ENCODE results near the gene GORASP1. TPM values are rescaled to one million over a fixed set of nuclear protein-coding genes. Genes with fewer than 3 reads are reported as not detected.
A peak's percentile ranks its signal among the peaks of the same experiment; 100 is the strongest.

The GORASP1 gene
- total RNA-seq, 2 donors from 2014 or later, result 21.2 to 24.2 TPM

DNA sequence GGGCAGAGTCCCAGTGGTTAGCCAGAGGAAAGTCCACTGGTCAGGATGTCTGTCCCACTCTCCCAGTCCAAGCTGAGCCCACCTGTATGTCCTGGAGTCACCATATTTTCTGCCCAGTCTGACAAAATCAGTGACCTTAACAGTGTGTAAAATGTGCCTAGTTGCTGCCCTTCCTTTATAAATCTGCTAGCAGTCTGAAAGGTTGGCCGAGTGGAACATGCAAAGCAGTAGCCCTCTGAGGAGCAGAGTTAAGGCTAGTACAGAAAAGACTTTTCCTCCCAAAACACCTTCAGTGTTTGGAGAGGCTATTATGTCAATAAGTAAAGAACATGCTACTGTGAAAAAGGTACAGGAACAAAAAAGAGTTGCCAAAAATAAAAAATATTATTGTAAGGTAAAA is 15.4 kb upstream of the GORASP1 start:
- H3K27me3 Mint-ChIP-seq, result no peaks in the 10 kb centered on the region
- no peaks in the 10 kb centered on the region for H3K9me3 Mint-ChIP-seq
- H3K36me3 Mint-ChIP-seq (ENCODE audit: low read depth), result no peaks in the 10 kb centered on the region
- no peak for ATAC-seq (replicated peaks)
- peaks cover 15% of the 10 kb centered on the region for H3K4me1 Mint-ChIP-seq
- no peak overlapping the region for H3K4me3 Mint-ChIP-seq
- H3K27ac Mint-ChIP-seq, result no peak overlapping the region

DNA sequence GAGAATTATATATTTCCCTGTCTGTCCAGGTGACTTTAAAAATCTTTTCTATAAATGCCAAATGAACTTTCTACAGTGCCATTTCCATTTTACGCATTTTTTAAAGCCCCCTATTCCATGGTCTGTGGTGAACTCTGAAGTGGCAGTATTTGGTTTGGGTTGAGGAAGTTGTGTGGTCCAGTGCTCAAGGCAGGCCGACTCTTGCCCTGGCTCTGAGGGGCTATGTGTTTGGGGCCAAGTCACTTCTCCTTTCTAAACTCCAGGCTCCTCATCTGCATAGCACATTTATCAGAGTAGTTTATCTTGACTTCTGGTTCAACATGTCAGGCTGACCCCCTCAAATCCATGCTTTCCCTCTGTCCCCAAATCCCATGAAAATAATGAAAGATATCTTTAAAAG is 14.2 kb upstream of the GORASP1 start:
- Mint-ChIP-seq H3K27ac (no peak overlapping the region), H3K4me3 (no peak overlapping the region), H3K9me3 (no peaks in the 10 kb centered on the region), H3K27me3 (no peaks in the 10 kb centered on the region), H3K36me3 (ENCODE audit: low read depth) (no peaks in the 10 kb centered on the region), H3K4me1 (peaks cover 3% of the 10 kb centered on the region)
- no peak for ATAC-seq (replicated peaks)

DNA sequence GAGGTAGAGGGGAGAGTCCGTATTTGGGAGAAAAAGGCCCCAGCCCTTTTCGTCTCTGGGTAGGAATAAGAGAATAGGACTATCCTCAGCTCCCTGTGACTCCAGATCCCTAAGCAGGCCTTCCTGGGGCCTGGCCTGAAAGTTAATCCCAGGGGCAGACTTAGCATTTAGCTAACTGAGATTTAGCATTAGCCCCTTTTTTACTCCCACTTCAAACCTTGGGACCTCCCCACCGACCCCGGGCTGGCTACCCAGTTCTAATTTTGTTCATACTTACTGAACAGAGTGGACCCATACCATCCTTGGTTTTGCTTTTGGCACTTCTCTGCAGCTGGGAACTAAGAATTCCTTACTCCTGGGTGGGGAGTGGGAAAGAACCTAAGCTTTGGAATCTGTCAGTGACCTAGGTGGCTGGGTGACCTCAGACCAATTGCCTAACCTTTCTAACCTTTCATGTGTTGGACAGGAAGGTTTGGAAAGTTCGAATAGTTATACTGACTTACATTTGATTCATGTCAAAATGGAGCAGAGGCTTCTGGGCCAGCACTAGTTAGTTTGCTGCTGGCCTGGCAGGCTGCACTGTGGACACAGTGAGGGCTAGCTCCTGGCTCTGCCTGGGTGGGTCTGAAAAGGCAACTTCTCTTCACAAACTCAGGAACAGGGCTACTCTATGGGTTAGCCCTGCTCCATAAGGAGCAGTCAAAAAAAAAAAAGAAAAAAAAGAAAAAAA is 11.7 kb upstream of the GORASP1 start:
- H3K27ac Mint-ChIP-seq, result no peak overlapping the region
- no peak overlapping the region for H3K4me3 Mint-ChIP-seq
- no peaks in the 10 kb centered on the region for H3K36me3 Mint-ChIP-seq (ENCODE audit: low read depth)
- no peaks in the 10 kb centered on the region for H3K4me1 Mint-ChIP-seq
- H3K9me3 Mint-ChIP-seq, result no peaks in the 10 kb centered on the region
- no peaks in the 10 kb centered on the region for H3K27me3 Mint-ChIP-seq
- no peak for ATAC-seq (replicated peaks)

DNA sequence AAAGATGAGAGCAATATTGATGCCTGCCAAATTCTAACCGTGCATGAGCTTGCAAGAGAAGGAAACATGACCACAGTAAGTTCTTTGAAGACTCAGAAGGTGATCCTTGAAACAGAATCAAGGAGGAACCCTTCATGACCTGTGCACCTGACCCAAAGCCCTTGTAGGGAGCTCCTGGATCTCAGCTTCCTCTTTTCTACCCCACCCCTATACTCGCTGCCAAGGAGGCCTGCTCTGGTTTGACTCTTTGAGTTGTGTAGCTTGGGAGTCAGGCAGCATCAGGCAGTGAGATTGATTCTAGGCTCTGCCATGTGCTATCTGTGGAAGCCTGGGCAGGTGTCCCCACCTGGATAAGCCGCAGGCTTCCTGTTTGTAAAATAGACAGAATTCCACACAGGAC is 10.7 kb upstream of the GORASP1 start:
- Mint-ChIP-seq H3K36me3 (ENCODE audit: low read depth) (no peaks in the 10 kb centered on the region), H3K4me1 (no peaks in the 10 kb centered on the region), H3K27me3 (no peaks in the 10 kb centered on the region), H3K4me3 (no peak overlapping the region), H3K9me3 (no peaks in the 10 kb centered on the region), H3K27ac (no peak overlapping the region)
- ATAC-seq (replicated peaks), result no peak

DNA sequence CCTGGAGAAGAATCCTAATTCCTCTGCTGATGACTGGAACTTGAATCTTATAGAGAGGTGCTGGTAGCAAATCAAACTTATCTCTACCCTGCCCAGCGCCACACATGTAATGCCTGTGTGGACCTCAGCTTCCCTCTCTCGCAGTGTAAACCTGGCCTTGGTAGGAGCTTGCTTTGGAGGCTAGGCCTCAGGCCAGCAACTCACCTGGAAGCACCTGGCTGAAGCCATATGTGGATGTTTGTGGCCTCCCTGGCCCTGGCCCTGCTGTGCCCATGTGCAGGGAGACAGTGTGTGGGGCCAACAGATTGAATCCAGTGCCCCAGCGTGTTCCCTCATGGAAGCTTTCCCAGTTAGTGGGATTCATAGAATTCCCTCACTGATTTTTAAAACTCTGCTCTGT is 8.4 kb upstream of the GORASP1 start:
- Mint-ChIP-seq H3K4me3 (no peak overlapping the region), H3K27me3 (no peaks in the 10 kb centered on the region), H3K4me1 (no peaks in the 10 kb centered on the region), H3K27ac (no peak overlapping the region), H3K9me3 (no peaks in the 10 kb centered on the region), H3K36me3 (ENCODE audit: low read depth) (no peaks in the 10 kb centered on the region)
- ATAC-seq (replicated peaks), result no peak

DNA sequence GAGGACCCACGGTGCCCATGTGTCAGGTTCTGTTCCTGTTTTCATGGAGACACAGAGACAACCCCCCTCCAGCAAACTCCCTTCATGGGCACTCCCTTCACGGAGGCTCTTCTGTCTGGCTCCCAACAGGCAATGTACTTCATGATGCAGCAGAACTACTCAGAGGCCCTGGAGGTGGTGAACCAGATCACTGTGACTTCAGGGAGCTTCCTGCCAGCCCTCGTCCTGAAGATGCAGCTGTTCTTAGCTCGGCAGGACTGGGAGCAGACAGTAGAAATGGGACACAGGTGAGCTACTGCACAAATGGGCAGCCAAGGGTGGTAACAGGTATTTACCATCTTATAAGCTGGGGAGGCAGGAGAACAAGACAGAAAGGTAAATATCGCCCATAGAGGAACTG is 7.0 kb upstream of the GORASP1 start:
- H3K4me1 Mint-ChIP-seq, result no peaks in the 10 kb centered on the region
- no peak for ATAC-seq (replicated peaks)
- no peak overlapping the region for H3K4me3 Mint-ChIP-seq
- no peak overlapping the region for H3K27ac Mint-ChIP-seq
- H3K27me3 Mint-ChIP-seq, result no peaks in the 10 kb centered on the region
- H3K36me3 Mint-ChIP-seq (ENCODE audit: low read depth), result no peaks in the 10 kb centered on the region
- no peaks in the 10 kb centered on the region for H3K9me3 Mint-ChIP-seq

DNA sequence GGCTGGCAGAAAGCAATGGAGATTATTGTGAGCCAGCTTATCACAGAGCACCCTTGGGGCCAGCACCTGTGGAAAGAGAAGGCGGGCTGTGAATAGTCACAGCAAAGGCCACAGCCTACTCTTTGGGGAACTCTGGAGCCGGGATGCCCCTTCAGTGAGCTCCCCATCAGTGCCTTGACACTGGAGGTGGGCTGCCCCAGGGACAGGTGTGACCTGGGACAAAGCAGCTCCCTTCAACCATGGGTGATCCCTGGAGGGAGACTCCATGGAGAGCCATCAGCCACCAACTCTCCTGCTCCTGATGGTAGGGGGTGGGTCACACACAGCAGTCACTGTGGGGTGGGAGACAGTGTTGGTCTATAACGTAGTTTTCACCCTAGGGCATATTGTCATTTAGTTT is 5.9 kb upstream of the GORASP1 start:
- Mint-ChIP-seq H3K36me3 (ENCODE audit: low read depth) (no peaks in the 10 kb centered on the region), H3K4me1 (peaks cover 8% of the 10 kb centered on the region), H3K27me3 (no peaks in the 10 kb centered on the region), H3K27ac (no peak overlapping the region), H3K9me3 (no peaks in the 10 kb centered on the region), H3K4me3 (no peak overlapping the region)
- no peak for ATAC-seq (replicated peaks)

DNA sequence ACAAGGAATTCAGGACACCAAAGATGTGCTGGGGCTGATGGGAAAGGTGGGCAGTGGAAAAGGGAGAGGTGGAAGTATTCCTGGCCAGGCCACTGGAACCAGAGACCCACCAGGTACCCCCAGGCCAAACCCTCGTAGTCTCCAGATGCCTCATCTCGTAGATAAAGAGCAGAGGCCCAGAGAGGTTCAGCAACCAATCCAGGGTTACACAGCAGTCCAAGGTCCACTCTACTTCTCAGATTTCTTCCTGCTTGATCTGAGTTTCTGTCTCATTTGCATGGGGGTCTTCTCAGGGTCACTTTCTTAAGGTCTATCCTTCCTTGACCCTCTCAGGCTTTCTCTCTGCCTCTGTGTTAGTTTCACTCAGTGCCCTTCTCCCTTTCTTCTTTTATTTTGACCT is 5.1 kb upstream of the GORASP1 start:
- peaks cover 7% of the 10 kb centered on the region for H3K36me3 Mint-ChIP-seq (ENCODE audit: low read depth)
- peaks cover 15% of the 10 kb centered on the region for H3K4me1 Mint-ChIP-seq
- no peak for ATAC-seq (replicated peaks)
- no peak overlapping the region for H3K27ac Mint-ChIP-seq
- no peak overlapping the region for H3K4me3 Mint-ChIP-seq
- no peaks in the 10 kb centered on the region for H3K9me3 Mint-ChIP-seq
- no peaks in the 10 kb centered on the region for H3K27me3 Mint-ChIP-seq

DNA sequence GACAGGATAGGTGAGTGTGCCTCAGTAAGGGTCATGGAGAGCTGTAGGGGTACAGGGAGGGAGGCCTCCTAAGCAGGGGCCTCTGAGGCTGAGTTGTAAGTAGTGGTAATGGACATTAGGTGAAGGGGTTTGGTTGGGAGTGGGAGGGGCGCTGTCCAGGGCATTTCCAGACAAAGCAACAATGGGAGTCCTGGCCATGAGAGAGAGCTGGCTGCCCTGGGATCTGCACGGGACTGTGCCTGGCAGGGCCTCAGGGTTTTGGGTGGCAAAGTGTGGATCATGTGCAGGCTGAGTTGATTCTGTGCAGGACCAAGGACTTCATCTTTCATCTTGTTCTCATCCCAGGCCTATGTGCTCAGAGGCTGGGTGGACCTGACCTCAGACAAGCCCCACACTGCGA is 4.7 kb upstream of the GORASP1 start:
- ATAC-seq (replicated peaks), result no peak
- Mint-ChIP-seq H3K27me3 (no peaks in the 10 kb centered on the region), H3K36me3 (ENCODE audit: low read depth) (peaks cover 7% of the 10 kb centered on the region), H3K4me3 (no peak overlapping the region), H3K27ac (peak overlapping the region; percentile 44), H3K9me3 (no peaks in the 10 kb centered on the region), H3K4me1 (peaks cover 15% of the 10 kb centered on the region)

DNA sequence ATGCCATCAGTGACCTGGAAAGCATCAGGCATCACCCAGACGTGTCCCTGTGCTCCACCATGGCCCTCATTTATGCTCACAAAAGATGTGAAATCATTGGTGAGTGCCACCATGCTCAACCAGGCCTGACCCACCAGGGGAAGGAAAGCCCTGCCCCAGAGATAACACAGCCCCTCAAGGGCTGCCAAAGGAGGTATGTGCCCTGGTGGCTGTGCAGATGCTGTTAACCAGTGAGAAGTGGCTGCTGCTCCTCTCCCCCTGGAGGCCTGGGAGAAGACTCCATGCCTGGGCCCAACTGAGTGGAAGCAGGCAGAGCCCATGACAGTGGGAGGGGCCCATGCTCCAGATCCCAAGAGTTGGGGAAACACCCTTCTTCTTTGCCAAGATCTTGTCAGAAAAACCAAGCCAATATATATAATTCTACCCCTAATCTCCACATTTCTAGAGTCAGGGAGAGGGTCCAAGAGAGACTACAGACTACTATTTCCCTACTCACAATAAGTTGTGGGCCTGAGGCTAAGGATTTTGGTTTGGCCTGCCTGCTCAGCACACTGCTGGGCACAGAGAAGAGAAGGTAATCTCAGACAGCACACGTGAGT is 2.7 kb upstream of the GORASP1 start:
- no peak for ATAC-seq (replicated peaks)
- H3K27ac Mint-ChIP-seq, result no peak overlapping the region
- H3K27me3 Mint-ChIP-seq, result no peaks in the 10 kb centered on the region
- H3K36me3 Mint-ChIP-seq (ENCODE audit: low read depth), result peaks cover 7% of the 10 kb centered on the region
- H3K9me3 Mint-ChIP-seq, result no peaks in the 10 kb centered on the region
- H3K4me1 Mint-ChIP-seq, result peaks cover 32% of the 10 kb centered on the region
- no peak overlapping the region for H3K4me3 Mint-ChIP-seq

DNA sequence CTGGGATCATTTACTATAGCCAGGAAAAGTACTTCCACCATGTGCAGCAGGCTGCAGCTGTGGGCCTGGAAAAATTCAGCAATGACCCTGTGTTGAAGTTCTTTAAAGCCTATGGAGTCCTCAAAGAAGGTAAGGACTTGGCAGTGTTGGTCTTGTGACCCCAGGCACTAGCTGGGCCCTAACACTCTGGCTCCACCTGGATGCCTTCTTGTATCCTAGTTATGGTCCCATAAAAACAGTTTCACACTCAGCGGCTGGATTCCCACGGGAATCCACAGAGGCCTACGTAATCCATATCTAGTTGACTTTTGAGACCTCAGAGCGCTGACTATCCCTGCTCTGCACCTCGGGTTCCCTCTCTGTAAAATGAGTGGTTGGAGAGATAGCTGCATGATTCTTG is 1.7 kb upstream of the GORASP1 start:
- no peak for ATAC-seq (replicated peaks)
- H3K4me1 Mint-ChIP-seq, result peaks cover 35% of the 10 kb centered on the region
- H3K36me3 Mint-ChIP-seq (ENCODE audit: low read depth), result peaks cover 7% of the 10 kb centered on the region
- H3K4me3 Mint-ChIP-seq, result peak overlapping the region; percentile 96
- peak overlapping the region; percentile 93 for H3K27ac Mint-ChIP-seq
- no peaks in the 10 kb centered on the region for H3K9me3 Mint-ChIP-seq
- no peaks in the 10 kb centered on the region for H3K27me3 Mint-ChIP-seq

DNA sequence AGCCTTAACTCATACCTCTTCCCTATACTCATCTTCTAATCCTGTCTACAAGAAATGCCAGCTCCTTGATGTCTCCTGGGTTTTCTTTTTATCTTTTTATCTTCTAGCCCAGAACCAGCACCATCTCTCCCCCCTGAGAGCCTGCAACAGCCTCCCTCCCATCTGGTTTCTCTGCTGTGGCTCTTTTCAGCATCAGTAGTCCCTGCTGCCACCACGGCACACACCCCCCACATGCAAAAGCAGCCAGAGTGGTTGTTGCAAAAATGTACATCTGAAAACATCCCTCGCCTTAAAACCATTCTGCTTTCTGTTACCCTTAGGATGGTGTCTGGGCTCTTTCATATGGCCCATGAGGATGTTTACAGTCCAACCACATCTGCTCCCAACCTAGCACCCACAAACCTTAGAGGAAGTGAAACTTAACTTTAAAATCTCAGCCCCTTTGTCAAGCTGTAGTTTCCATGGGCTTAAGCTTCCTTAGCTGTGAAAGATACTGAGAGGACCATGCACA is 828 bp upstream of the GORASP1 start:
- peaks cover 35% of the 10 kb centered on the region for H3K4me1 Mint-ChIP-seq
- peak overlapping the region; percentile 96 for H3K4me3 Mint-ChIP-seq
- ATAC-seq (replicated peaks), result peak; percentile 42
- no peaks in the 10 kb centered on the region for H3K9me3 Mint-ChIP-seq
- no peaks in the 10 kb centered on the region for H3K27me3 Mint-ChIP-seq
- H3K36me3 Mint-ChIP-seq (ENCODE audit: low read depth), result peaks cover 7% of the 10 kb centered on the region
- H3K27ac Mint-ChIP-seq, result peak overlapping the region; percentile 93

DNA sequence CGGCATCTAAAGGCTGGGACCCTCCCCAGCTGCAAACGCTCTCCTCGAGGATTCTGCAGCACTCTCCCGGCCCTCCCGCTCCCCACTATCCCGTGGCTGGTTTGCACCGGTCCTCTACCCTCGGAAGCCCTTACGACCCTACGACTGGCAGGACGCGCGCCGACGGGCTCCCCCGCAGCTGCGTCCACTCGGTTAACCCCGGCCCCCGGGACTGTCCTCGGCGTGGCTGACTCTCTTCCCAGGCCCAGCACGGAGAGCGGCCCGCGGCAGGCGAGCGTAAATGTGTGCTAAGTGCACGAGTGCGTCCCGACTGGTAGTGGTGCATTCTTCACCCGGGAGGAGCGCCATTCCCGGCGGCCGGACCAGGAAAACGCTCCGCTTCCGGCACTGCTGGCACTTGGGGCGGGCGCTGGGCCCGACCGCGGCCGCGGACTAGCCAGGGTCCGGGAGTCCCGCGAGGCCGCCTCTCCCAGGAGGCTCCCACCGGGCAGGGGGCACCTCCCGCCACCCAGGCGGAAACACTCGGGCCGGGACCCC is 508 bp downstream of the GORASP1 start:
- Mint-ChIP-seq H3K36me3 (ENCODE audit: low read depth) (peaks cover 7% of the 10 kb centered on the region), H3K4me1 (peaks cover 46% of the 10 kb centered on the region), H3K9me3 (no peaks in the 10 kb centered on the region), H3K27me3 (no peaks in the 10 kb centered on the region), H3K27ac (peak overlapping the region; percentile 92), H3K4me3 (peak overlapping the region; percentile 96)
- peak; percentile 33 for ATAC-seq (replicated peaks)

DNA sequence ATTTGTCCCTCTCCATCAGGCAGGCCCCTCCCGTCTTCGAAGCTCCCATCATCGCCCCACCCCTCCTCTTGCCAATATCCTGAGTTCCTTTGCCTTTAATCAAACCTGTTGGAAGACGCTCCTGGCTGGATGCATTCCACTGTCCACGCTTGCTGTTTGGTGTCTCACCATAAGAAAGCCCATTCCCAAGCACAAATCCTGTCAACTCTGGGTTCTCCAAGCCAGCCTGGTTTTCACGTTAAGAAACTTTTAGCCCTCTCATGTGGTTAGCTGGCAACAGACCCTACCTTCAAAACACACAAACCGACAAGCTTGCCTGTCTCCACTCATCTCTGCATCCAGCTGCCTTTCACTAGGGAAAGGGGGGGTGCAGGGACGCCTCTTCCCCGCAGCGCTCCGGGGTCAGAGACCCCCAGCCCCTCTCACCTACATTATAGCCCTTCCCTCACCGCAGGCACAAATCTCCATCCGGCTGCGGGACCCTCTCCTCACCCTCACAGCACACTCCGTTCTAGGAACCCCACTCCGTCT is 1.1 kb downstream of the GORASP1 start:
- Mint-ChIP-seq H3K4me3 (peak overlapping the region; percentile 96), H3K4me1 (peaks cover 51% of the 10 kb centered on the region), H3K27ac (peak overlapping the region; percentile 92), H3K27me3 (no peaks in the 10 kb centered on the region), H3K36me3 (ENCODE audit: low read depth) (peaks cover 7% of the 10 kb centered on the region), H3K9me3 (no peaks in the 10 kb centered on the region)
- ATAC-seq (replicated peaks), result no peak

DNA sequence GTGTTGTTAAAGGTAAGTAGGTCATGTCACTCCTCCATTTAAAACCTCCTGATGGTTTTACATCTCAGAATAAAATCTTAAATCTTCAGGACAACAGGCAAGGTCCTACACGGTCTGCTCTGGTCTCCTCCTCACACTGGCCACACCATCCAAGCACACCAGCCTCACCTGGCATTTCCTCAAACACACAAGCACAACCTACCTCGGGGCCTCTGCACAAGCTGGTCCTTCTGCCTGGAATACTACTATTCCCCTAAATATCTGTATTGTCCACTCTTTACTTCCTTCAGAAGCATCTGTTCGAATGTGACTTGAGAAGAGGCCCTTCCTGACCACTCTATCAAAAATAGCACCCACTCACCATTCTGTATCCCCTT is 1.8 kb downstream of the GORASP1 start:
- H3K27ac Mint-ChIP-seq, result peak overlapping the region; percentile 92
- H3K27me3 Mint-ChIP-seq, result no peaks in the 10 kb centered on the region
- H3K4me3 Mint-ChIP-seq, result peak overlapping the region; percentile 96
- peaks cover 55% of the 10 kb centered on the region for H3K4me1 Mint-ChIP-seq
- no peak for ATAC-seq (replicated peaks)
- H3K9me3 Mint-ChIP-seq, result no peaks in the 10 kb centered on the region
- peaks cover 7% of the 10 kb centered on the region for H3K36me3 Mint-ChIP-seq (ENCODE audit: low read depth)

Measured in activated T-helper 17 cell treated with anti-CD3 and anti-CD28 coated beads, Interleukin-2, amount 50 U/mL, for 72 hours (primary cell).